Thoracic aorta (tissue), 2 donors: ENCODE data around the gene NCAPG. TPM values are rescaled to one million over a fixed set of nuclear protein-coding genes. Genes with fewer than 3 reads are reported as not detected.

Experiments used
- ATAC-seq: fragments of 150-250 bp; one replicate; pipeline ENCODE4 v1.8.0; 2017; ENCODE audit warnings: low read depth; ENCODE audit not compliant: insufficient number of reproducible peaks, low FRiP score
- DNase-seq: peaks from one replicate; pipeline ENCODE4 v3.0.0-alpha.2; 2020; ENCODE audit warnings: low spot score
- H3K27ac ChIP-seq, 2 donors: fragments of 200-600 bp; sonication (generic); 1 replicate in 1 of 2; 2 replicates in 1 of 2; pipeline ENCODE4 v1.5.1; 2016; ENCODE audit warnings: mild to moderate bottlenecking in 2 of 2, moderate library complexity in 2 of 2
- H3K27me3 ChIP-seq: fragments of 200-600 bp; sonication (generic); replicated peaks from 2 replicates; pipeline ENCODE4 v1.6.0; 2016; ENCODE audit warnings: mild to moderate bottlenecking; ENCODE audit not compliant: insufficient read depth
- H3K36me3 ChIP-seq: fragments of 200-600 bp; sonication (generic); one replicate; pipeline ENCODE4 v1.5.1; 2016
- H3K4me1 ChIP-seq, 2 donors: fragments of 200-600 bp; sonication (generic); 1 replicate in 1 of 2; 2 replicates in 1 of 2; pipeline versions ENCODE4 v1.5.1 to v1.6.0; 2016; ENCODE audit warnings: low read depth in 2 of 2, mild to moderate bottlenecking in 1 of 2; ENCODE audit not compliant: control insufficient read depth in 1 of 2
- H3K4me3 ChIP-seq: fragments of 200-600 bp; sonication (generic); 2 replicates; pipeline ENCODE4 v1.5.1; 2016; ENCODE audit warnings: mild to moderate bottlenecking
- H3K9me3 ChIP-seq: fragments of 200-600 bp; sonication (generic); 2 replicates; pipeline ENCODE4 v1.5.1; 2016
- CTCF ChIP-seq: fragments of 200-600 bp; sonication (generic); IDR thresholded peaks from one replicate; pipeline ENCODE4 v1.5.1; 2019; ENCODE audit warnings: antibody characterized with exemption
- total RNA-seq, 2 donors: library from RNA; depleted of rRNA; stranded (reverse); fragments of >200 nt; gene quantifications; one replicate each; pipeline versions ENCODE4 v1.1.0 to v1.2.3, GENCODE V29; 2016

Gene NCAPG
- total RNA-seq, 2 donors from 2014 or later: 0.63 TPM; not detected in 1

GRCh38 chr4:17785858-17786257, 24.9 kb upstream of the NCAPG start:
- no peak for DNase-seq
- ATAC-seq: no peak
- H3K27ac ChIP-seq: no peak overlapping the region

GRCh38 chr4:17786567-17786966, 24.2 kb upstream of the NCAPG start:
- no peak for ATAC-seq
- no peak for TF ChIP-seq CTCF
- Histone ChIP-seq H3K27ac (no peak overlapping the region), H3K4me1 (peaks cover 6% of the 10 kb centered on the region in 2 donors), H3K36me3 (peaks cover under 1% of the 10 kb centered on the region), H3K4me3 (no peak overlapping the region), H3K27me3 (no peaks in the 10 kb centered on the region), H3K9me3 (no peaks in the 10 kb centered on the region)
- DNase-seq: no peak

More at GRCh38 chr4:17785858-17786257, 24.9 kb upstream of the NCAPG start:
- H3K4me1 ChIP-seq: peaks cover 13% of the 10 kb centered on the region in 2 donors
- no peaks in the 10 kb centered on the region for H3K36me3 ChIP-seq
- no peaks in the 10 kb centered on the region for H3K27me3 ChIP-seq
- H3K9me3 ChIP-seq: no peaks in the 10 kb centered on the region
- TF ChIP-seq CTCF: no peak
- no peak overlapping the region for H3K4me3 ChIP-seq

- H3K27ac ChIP-seq: no peak overlapping the region
- peaks cover 2% of the 10 kb centered on the region for H3K36me3 ChIP-seq
- ATAC-seq: no peak
These were observed 23.5 kb upstream of the NCAPG start for GRCh38 chr4:17787315-17787714.

GRCh38 chr4:17788956-17789355, 21.8 kb upstream of the NCAPG start:
- H3K9me3 ChIP-seq: no peaks in the 10 kb centered on the region
- no peak overlapping the region for H3K27ac ChIP-seq
- H3K4me1 ChIP-seq: no peaks in the 10 kb centered on the region
- TF ChIP-seq CTCF: no peak
- ATAC-seq: no peak
- H3K27me3 ChIP-seq: no peaks in the 10 kb centered on the region
- no peak overlapping the region for H3K4me3 ChIP-seq
- DNase-seq: no peak
- peaks cover 2% of the 10 kb centered on the region for H3K36me3 ChIP-seq

More at GRCh38 chr4:17787315-17787714, 23.5 kb upstream of the NCAPG start:
- Histone ChIP-seq H3K4me1 (no peaks in the 10 kb centered on the region), H3K4me3 (no peak overlapping the region), H3K27me3 (no peaks in the 10 kb centered on the region), H3K9me3 (no peaks in the 10 kb centered on the region)
- no peak for TF ChIP-seq CTCF
- DNase-seq: no peak

- H3K4me3 ChIP-seq: no peak overlapping the region
- TF ChIP-seq CTCF: no peak
- no peaks in the 10 kb centered on the region for H3K9me3 ChIP-seq
- no peaks in the 10 kb centered on the region for H3K4me1 ChIP-seq
- H3K27me3 ChIP-seq: no peaks in the 10 kb centered on the region
- no peak overlapping the region for H3K27ac ChIP-seq
- DNase-seq (no peak), ATAC-seq (no peak)
- peaks cover 2% of the 10 kb centered on the region for H3K36me3 ChIP-seq
These were observed 16.0 kb upstream of the NCAPG start for GRCh38 chr4:17794730-17795129.
